AG09319 (cell line): ENCODE data around the gene CPLX4.
A peak's percentile ranks its signal among the peaks of the same experiment; 100 is the strongest.

ENCODE experiments used
- DNase-seq: peaks from one replicate; pipeline ENCODE4 v3.0.0-alpha.2; 2010; ENCODE audit warnings: low read depth; ENCODE audit errors: extremely low read depth
- TF ChIP-seq, protein P1 (sequence below): IDR thresholded peaks from 2 replicates; pipeline ENCODE4 v1.5.1; 2011; ENCODE audit warnings: low read depth, mild to moderate bottlenecking, inconsistent platforms, low read length, moderate library complexity

The CPLX4 gene

GRCh38 chr18:59249199-59249774 lies 69.2 kb downstream of the CPLX4 start:
- DNase-seq: peak; percentile 81
- TF ChIP-seq, protein P1, sequence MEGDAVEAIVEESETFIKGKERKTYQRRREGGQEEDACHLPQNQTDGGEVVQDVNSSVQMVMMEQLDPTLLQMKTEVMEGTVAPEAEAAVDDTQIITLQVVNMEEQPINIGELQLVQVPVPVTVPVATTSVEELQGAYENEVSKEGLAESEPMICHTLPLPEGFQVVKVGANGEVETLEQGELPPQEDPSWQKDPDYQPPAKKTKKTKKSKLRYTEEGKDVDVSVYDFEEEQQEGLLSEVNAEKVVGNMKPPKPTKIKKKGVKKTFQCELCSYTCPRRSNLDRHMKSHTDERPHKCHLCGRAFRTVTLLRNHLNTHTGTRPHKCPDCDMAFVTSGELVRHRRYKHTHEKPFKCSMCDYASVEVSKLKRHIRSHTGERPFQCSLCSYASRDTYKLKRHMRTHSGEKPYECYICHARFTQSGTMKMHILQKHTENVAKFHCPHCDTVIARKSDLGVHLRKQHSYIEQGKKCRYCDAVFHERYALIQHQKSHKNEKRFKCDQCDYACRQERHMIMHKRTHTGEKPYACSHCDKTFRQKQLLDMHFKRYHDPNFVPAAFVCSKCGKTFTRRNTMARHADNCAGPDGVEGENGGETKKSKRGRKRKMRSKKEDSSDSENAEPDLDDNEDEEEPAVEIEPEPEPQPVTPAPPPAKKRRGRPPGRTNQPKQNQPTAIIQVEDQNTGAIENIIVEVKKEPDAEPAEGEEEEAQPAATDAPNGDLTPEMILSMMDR: peak; percentile 82

- DNase-seq: no peak
- TF ChIP-seq, protein P1: no peak
Measured at GRCh38 chr18:59246796-59247195, 71.7 kb downstream of the CPLX4 start.
